GM23338 (cell line): ENCODE measurements around the gene SULT1A1. TPM values are rescaled to one million over a fixed set of nuclear protein-coding genes. Genes with fewer than 3 reads are reported as not detected.
"Not testable (repeated sequence)": the region's sequence is repeated elsewhere in the genome, so short reads cannot be mapped to it uniquely, and the experiment has no call there.

Source experiments
- ATAC-seq: fragments of 200-7000 bp; cut with Tn5 transposase; 3 replicates; pipeline ENCODE4 v1.9.1; 2020
- DNase-seq: peaks from one replicate; pipeline ENCODE4 v3.0.0-alpha.2; 2015; ENCODE audit warnings: low spot score
- H2AFZ ChIP-seq: fragments of 200-600 bp; sonication (generic); 2 replicates; pipeline ENCODE4 v1.8.0; 2016; ENCODE audit warnings: antibody characterized with exemption, mild to moderate bottlenecking, moderate library complexity
- H3F3A ChIP-seq: fragments of 200-600 bp; sonication (generic); replicated peaks from 2 replicates; pipeline ENCODE4 v1.8.0; 2017; ENCODE audit warnings: antibody characterized with exemption, mixed run types, low read depth
- H3K27ac ChIP-seq: fragments of 200-600 bp; sonication (generic); 2 replicates; pipeline ENCODE4 v1.6.1; 2016; ENCODE audit warnings: low read depth
- H3K27me3 ChIP-seq: fragments of 200-600 bp; sonication (generic); 2 replicates; pipeline ENCODE4 v1.8.0; 2016; ENCODE audit warnings: mild to moderate bottlenecking, mixed run types, moderate library complexity; ENCODE audit not compliant: insufficient read depth
- H3K36me3 ChIP-seq: fragments of 200-600 bp; sonication (generic); 2 replicates; pipeline ENCODE4 v1.8.0; 2016; ENCODE audit warnings: mild to moderate bottlenecking; ENCODE audit not compliant: insufficient read depth
- H3K4me1 ChIP-seq: fragments of 200-600 bp; sonication (generic); 2 replicates; pipeline ENCODE4 v1.8.0; 2016; ENCODE audit warnings: mild to moderate bottlenecking, moderate library complexity; ENCODE audit not compliant: insufficient read depth
- H3K4me2 ChIP-seq: fragments of 200-600 bp; sonication (generic); 2 replicates; pipeline ENCODE4 v1.7.1; 2017; ENCODE audit warnings: mixed run types
- H3K4me3 ChIP-seq: fragments of 200-600 bp; sonication (generic); 2 replicates; pipeline ENCODE4 v1.6.1; 2016; ENCODE audit warnings: mixed run types
- H3K79me2 ChIP-seq: fragments of 200-600 bp; sonication (generic); replicated peaks from 2 replicates; pipeline ENCODE4 v1.8.0; 2017; ENCODE audit warnings: mild to moderate bottlenecking; ENCODE audit not compliant: insufficient read depth
- H3K9me2 ChIP-seq: fragments of 200-600 bp; sonication (generic); 2 replicates; pipeline ENCODE4 v1.8.0; 2017; ENCODE audit not compliant: insufficient read depth
- H4K20me1 ChIP-seq: fragments of 200-600 bp; sonication (generic); replicated peaks from 2 replicates; pipeline ENCODE4 v1.8.0; 2017; ENCODE audit warnings: mild to moderate bottlenecking; ENCODE audit not compliant: insufficient read depth
- H3K27ac Mint-ChIP-seq: 2 replicates; pipeline ENCODE4 v1.8.0; 2020; ENCODE audit warnings: inconsistent platforms, mild to moderate bottlenecking, moderate library complexity, mixed read lengths
- H3K27me3 Mint-ChIP-seq: 3 replicates; pipeline ENCODE4 v1.8.0; 2022; ENCODE audit warnings: low read depth, mild to moderate bottlenecking, moderate library complexity, mixed read lengths, inconsistent platforms; ENCODE audit not compliant: insufficient read depth, poor library complexity
- H3K36me3 Mint-ChIP-seq: 3 replicates; pipeline ENCODE4 v1.8.0; 2021; ENCODE audit warnings: low read depth, mild to moderate bottlenecking, inconsistent platforms, moderate library complexity, mixed read lengths
- H3K4me1 Mint-ChIP-seq: 3 replicates; pipeline ENCODE4 v1.8.0; 2020; ENCODE audit warnings: mild to moderate bottlenecking, inconsistent platforms, mixed read lengths
- H3K4me3 Mint-ChIP-seq: 3 replicates; pipeline ENCODE4 v1.8.0; 2021; ENCODE audit warnings: moderate library complexity, mild to moderate bottlenecking, inconsistent platforms, mixed read lengths
- H3K9me3 Mint-ChIP-seq: 3 replicates; pipeline ENCODE4 v1.8.0; 2020; ENCODE audit warnings: moderate library complexity, mild to moderate bottlenecking, inconsistent platforms, mixed read lengths
- JUNB ChIP-seq: IDR thresholded peaks from one replicate; pipeline ENCODE4 v1.6.1; 2016; ENCODE audit warnings: antibody characterized with exemption; ENCODE audit not compliant: unreplicated experiment
- polyA plus RNA-seq: library from polyadenylated mRNA; unstranded; fragments of >200 nt; fragmentation: Nextera tagmentation; extraction: Ambion mirVana; gene quantifications from 2 replicates; pipeline ENCODE4 v1.2.1, GENCODE V29; 2016
- total RNA-seq: library from RNA; depleted of rRNA; stranded (reverse); fragments of >200 nt; shearing (Covaris generic); gene quantifications from 2 replicates; pipeline ENCODE4 v1.2.3, GENCODE V29; 2014
- TF ChIP-seq, protein P1 (sequence below): IDR thresholded peaks from one replicate; pipeline ENCODE4 v1.6.1; 2018; ENCODE audit warnings: antibody characterized with exemption; ENCODE audit not compliant: unreplicated experiment

SULT1A1 gene
- total and polyA plus RNA-seq, 2 experiments from 2014 or later = 1.7 to 2.4 TPM

DNA sequence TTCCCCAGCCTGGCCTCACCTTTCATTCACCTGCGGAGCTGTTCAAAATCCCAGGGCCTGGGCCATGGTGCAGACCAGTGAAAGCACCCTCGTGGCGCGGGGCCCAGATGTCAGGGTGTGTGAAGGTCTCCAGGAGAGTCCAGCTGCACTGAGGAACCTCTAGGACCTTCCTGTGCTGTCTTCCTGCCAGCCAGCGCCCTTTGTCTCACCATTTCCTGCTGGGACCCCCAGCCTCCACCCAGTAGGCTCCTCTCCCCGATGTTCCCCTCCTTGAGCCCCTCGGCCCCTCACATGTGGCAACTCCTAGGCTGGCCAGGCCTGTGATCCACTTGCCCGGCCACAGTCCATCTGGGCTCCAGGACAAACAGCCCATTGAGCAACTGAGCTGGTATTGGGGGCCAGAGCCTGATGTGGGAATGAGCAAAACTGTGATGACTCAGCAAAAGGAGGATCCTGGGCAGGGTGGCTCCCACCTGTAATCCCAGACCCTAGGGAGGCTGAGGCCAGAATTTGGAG is 13.7 kb downstream of the SULT1A1 start:
- ATAC-seq = no peak
- DNase-seq = no peak
- no peak overlapping the region for H3K4me3 Mint-ChIP-seq

DNA sequence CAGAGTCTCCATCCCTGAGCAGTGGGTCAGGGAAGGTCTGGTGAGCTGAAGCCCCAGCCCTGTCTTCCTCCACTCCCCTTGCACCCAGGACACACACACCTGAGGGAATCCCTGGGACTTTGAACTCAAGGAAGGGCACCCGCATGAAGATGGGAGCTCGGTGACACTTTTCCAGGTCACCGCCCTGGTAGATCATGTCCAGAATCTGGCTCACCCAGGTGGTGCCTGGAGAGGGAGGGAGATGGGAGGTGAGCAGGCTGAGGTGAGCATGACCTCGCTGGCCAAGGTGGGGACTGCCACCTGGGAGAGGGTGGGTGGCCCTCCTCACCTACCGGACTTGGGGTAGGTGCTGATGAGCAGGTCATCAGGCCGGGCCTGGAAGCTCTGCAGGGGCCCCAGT is 14.4 kb downstream of the SULT1A1 start:
- not testable (repeated sequence) for H4K20me1 ChIP-seq, H3K9me2 ChIP-seq, H2AFZ ChIP-seq, H3K27ac Mint-ChIP-seq, H3F3A ChIP-seq, H3K79me2 ChIP-seq, H3K36me3 Mint-ChIP-seq, H3K9me3 Mint-ChIP-seq, DNase-seq, H3K4me1 ChIP-seq, H3K27me3 ChIP-seq, H3K36me3 ChIP-seq, H3K4me3 Mint-ChIP-seq, H3K27ac ChIP-seq, H3K4me3 ChIP-seq, ATAC-seq, H3K4me2 ChIP-seq
- peaks cover 21% of the 10 kb centered on the region for H3K4me1 Mint-ChIP-seq
- peaks cover 11% of the 10 kb centered on the region for H3K27me3 Mint-ChIP-seq

More for the DNA sequence above, 13.7 kb downstream of the SULT1A1 start:
- no peaks in the 10 kb centered on the region for H3K9me3 Mint-ChIP-seq
- Histone ChIP-seq H3K36me3 (no peaks in the 10 kb centered on the region), H3K4me3 (no peak overlapping the region), H3K9me2 (no peaks in the 10 kb centered on the region; the same call in 1 of the 2 replicates), H2AFZ (0 out of 2 replicates have a peak overlapping the region, but pooled peaks have one; percentile 78), H3K27me3 (no peaks in the 10 kb centered on the region), H3K4me1 (peaks cover 4% of the 10 kb centered on the region; the same call in 1 of the 2 replicates), H3K79me2 (no peaks in the 10 kb centered on the region), H3K27ac (no peak overlapping the region), H3F3A (no peaks in the 10 kb centered on the region), H3K4me2 (no peak overlapping the region), H4K20me1 (no peaks in the 10 kb centered on the region)
- H3K4me1 Mint-ChIP-seq = peaks cover 21% of the 10 kb centered on the region
- peaks cover 10% of the 10 kb centered on the region for H3K27me3 Mint-ChIP-seq
- no peak for TF ChIP-seq JUNB
- no peaks in the 10 kb centered on the region for H3K36me3 Mint-ChIP-seq
- peak overlapping the region; percentile 83; the same call in 1 of the 2 replicates for H3K27ac Mint-ChIP-seq

DNA sequence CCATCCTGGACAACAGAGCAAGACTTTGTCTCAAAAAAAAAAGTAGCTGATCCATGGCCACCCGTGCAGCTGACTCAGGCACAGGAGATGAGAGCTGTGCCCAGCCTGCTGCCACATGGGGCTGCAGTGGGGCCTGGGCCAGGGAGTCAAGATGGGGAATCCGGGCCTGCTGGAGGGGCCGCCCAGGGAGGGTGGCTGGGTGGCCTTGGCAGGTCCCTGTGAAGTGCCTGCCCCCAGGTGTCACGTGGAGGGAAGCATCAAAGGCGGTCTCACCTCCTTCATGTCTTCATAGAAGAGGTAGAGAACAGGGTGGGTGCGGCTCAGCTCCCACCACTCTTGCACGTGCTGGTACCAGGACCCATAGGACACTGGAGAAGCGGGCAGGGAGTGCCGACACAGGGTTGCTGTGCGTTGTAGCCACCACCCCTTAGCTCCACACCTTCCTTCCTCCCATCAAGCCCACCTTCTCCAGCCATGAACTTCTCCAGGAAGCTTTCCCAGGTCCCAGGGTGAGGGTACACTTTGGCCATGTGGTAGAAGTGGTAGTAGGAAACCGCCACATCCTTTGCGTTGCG is 16.8 kb downstream of the SULT1A1 start:
- TF ChIP-seq, protein P1, sequence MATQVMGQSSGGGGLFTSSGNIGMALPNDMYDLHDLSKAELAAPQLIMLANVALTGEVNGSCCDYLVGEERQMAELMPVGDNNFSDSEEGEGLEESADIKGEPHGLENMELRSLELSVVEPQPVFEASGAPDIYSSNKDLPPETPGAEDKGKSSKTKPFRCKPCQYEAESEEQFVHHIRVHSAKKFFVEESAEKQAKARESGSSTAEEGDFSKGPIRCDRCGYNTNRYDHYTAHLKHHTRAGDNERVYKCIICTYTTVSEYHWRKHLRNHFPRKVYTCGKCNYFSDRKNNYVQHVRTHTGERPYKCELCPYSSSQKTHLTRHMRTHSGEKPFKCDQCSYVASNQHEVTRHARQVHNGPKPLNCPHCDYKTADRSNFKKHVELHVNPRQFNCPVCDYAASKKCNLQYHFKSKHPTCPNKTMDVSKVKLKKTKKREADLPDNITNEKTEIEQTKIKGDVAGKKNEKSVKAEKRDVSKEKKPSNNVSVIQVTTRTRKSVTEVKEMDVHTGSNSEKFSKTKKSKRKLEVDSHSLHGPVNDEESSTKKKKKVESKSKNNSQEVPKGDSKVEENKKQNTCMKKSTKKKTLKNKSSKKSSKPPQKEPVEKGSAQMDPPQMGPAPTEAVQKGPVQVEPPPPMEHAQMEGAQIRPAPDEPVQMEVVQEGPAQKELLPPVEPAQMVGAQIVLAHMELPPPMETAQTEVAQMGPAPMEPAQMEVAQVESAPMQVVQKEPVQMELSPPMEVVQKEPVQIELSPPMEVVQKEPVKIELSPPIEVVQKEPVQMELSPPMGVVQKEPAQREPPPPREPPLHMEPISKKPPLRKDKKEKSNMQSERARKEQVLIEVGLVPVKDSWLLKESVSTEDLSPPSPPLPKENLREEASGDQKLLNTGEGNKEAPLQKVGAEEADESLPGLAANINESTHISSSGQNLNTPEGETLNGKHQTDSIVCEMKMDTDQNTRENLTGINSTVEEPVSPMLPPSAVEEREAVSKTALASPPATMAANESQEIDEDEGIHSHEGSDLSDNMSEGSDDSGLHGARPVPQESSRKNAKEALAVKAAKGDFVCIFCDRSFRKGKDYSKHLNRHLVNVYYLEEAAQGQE = no peak
- ATAC-seq (no peak), DNase-seq (no peak)
- no peaks in the 10 kb centered on the region; the same call in 1 of the 2 replicates for H3K9me2 ChIP-seq
- H3K79me2 ChIP-seq = no peaks in the 10 kb centered on the region
- Mint-ChIP-seq H3K27ac (no peak overlapping the region), H3K9me3 (no peaks in the 10 kb centered on the region), H3K4me1 (peaks cover 21% of the 10 kb centered on the region), H3K36me3 (peaks cover 8% of the 10 kb centered on the region; the same call in 1 of the 3 replicates), H3K4me3 (no peak overlapping the region), H3K27me3 (peaks cover 14% of the 10 kb centered on the region)
- no peak overlapping the region for H3K27ac ChIP-seq
- no peaks in the 10 kb centered on the region for H4K20me1 ChIP-seq
- H3F3A ChIP-seq = no peaks in the 10 kb centered on the region
- H3K27me3 ChIP-seq = no peaks in the 10 kb centered on the region
- H3K4me1 ChIP-seq = peaks cover 4% of the 10 kb centered on the region; the same call in 1 of the 2 replicates
- H3K4me2 ChIP-seq = no peak overlapping the region
- no peaks in the 10 kb centered on the region for H3K36me3 ChIP-seq
- H2AFZ ChIP-seq = no peak overlapping the region
- H3K4me3 ChIP-seq = no peak overlapping the region
